GM12875 (cell line): ENCODE results near the gene SLC36A1.

Source experiments
- H3K4me3 ChIP-seq: one replicate; pipeline ENCODE4 v1.5.1; 2011; ENCODE audit warnings: low read depth, low read length, control low read depth
- CTCF ChIP-seq: IDR thresholded peaks from 2 replicates; pipeline ENCODE4 v1.5.1; 2011; ENCODE audit warnings: low read depth, mild to moderate bottlenecking, control low read depth, inconsistent platforms, low read length, moderate library complexity, borderline replicate concordance; ENCODE audit not compliant: insufficient read depth

The SLC36A1 gene

GRCh38 chr5:151451626-151452520, 4.5 kb downstream of the SLC36A1 start:
- H3K4me3 ChIP-seq: no peak overlapping the region
- no peak for TF ChIP-seq CTCF

DNA sequence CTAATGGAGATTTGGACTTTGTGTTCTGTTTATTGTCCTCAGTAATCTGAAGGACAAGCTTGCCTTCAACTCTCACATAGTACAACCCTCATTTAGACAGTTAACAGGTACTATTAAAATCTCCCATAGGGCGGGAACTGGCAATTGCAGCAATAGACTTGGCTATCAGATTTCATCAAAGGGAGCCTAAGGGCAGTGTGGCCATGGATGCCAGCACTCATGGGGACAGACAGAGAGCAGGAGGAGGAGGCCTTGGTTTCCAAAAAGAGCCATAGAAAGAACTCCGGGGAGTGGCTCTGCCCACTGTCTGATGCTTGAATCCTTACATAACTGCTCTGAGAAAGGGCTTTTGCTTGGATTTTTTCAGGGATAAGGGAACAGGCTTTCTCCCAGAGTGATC, 6.8 kb downstream of the SLC36A1 start:
- TF ChIP-seq CTCF: no peak
- H3K4me3 ChIP-seq: no peak overlapping the region

- TF ChIP-seq CTCF: no peak
- no peak overlapping the region for H3K4me3 ChIP-seq
Observed at GRCh38 chr5:151454889-151455288, 7.5 kb downstream of the SLC36A1 start.

- no peak for TF ChIP-seq CTCF
- H3K4me3 ChIP-seq: no peak overlapping the region
Observed at GRCh38 chr5:151456321-151456940, 9.0 kb downstream of the SLC36A1 start.

- H3K4me3 ChIP-seq: no peak overlapping the region
- TF ChIP-seq CTCF: no peak
Observed at GRCh38 chr5:151458314-151458713, 10.9 kb downstream of the SLC36A1 start.

DNA sequence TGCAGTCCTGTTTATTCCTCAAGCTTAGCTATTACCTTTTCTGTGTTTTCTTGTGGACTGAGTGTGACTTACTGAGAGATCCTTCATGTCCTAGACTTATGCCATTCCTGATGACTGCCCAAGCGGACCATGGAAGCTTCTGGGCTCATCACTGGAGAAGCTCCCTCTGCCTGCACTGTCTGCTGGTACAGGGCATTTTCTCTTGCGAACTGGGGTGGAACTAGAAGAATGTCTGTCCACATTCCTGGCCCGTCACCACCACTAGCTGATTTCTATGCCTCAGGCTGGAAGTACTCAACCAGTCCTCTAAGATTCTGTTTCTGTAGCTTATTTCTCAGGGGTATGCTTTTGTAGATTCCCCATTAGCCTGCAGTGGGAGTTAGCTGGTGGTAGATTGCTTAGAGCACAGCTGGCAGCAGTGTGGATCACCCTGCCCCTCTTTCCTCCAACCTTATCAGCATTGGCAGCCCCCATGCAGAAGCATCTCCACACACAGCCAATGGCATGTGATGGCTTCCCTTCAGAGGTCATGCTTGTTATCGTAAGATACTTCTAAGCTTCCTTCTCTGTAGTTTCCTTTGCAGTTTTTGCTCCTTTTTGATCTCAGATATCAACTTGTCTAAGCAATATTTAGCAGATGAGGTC, 12.4 kb downstream of the SLC36A1 start:
- no peak overlapping the region for H3K4me3 ChIP-seq
- no peak for TF ChIP-seq CTCF
